Aorta (tissue), 5 donors: ENCODE measurements around the gene ZNF81. TPM values are rescaled to one million over a fixed set of nuclear protein-coding genes. Genes with fewer than 3 reads are reported as not detected.
"Not testable (repeated sequence)": the region's sequence is repeated elsewhere in the genome, so short reads cannot be mapped to it uniquely, and the experiment has no call there.

Source experiments
- ATAC-seq: fragments of 200-7000 bp; cut with Tn5 transposase; one replicate; pipeline ENCODE4 v1.9.1; 2022; ENCODE audit warnings: moderate library complexity; ENCODE audit not compliant: low FRiP score
- DNase-seq, 2 donors: peaks; one replicate each; pipeline ENCODE4 v3.0.0-alpha.2; 2020
- H3K27ac ChIP-seq, 2 donors: one replicate each; pipeline ENCODE4 v1.5.1; 2013; ENCODE audit warnings: low read length in 2 of 2, mild to moderate bottlenecking in 2 of 2, moderate library complexity in 2 of 2, control low read depth in 1 of 2, inconsistent platforms in 1 of 2, low read depth in 1 of 2
- H3K27me3 ChIP-seq, 2 donors: one replicate each; pipeline ENCODE4 v1.6.1; 2013; ENCODE audit warnings: control low read depth in 1 of 2, low read length in 1 of 2, mild to moderate bottlenecking in 1 of 2, moderate library complexity in 1 of 2; ENCODE audit not compliant: insufficient read depth in 2 of 2, control insufficient read depth in 1 of 2
- H3K36me3 ChIP-seq, 2 donors: one replicate each; pipeline ENCODE4 v1.6.1; 2013; ENCODE audit warnings: control low read depth in 1 of 2, low read length in 1 of 2, mild to moderate bottlenecking in 1 of 2; ENCODE audit not compliant: insufficient read depth in 2 of 2, control insufficient read depth in 1 of 2
- H3K4me1 ChIP-seq, 2 donors: one replicate each; pipeline ENCODE4 v1.6.1; 2013; ENCODE audit warnings: low read length in 2 of 2, control low read depth in 1 of 2, mild to moderate bottlenecking in 1 of 2, moderate library complexity in 1 of 2; ENCODE audit not compliant: insufficient read depth in 2 of 2, control insufficient read depth in 1 of 2
- H3K4me3 ChIP-seq, 2 donors: one replicate each; pipeline ENCODE4 v1.5.1; 2013; ENCODE audit warnings: low read length in 2 of 2, control low read depth in 1 of 2, mild to moderate bottlenecking in 1 of 2
- H3K9me3 ChIP-seq: one replicate; pipeline ENCODE4 v1.6.1; 2013; ENCODE audit warnings: mild to moderate bottlenecking, low read length; ENCODE audit not compliant: control insufficient read depth
- WGBS, 2 donors: extraction: QIAGEN DNeasy Blood & Tissue Kit; methylation state at CpG; one replicate each; pipeline ENCODE4 v1.1.7; 2013; 5-methylcytosine and 5-hydroxymethylcytosine counted together
- intact Hi-C, 2 donors: fragments of 100-400 bp; cut with DNase I; formaldehyde crosslinking; loops; one replicate each; pipeline versions ENCODE4 v1.14.2 to v1.15.0; 2022
- polyA plus RNA-seq, 2 donors: library from polyadenylated mRNA; stranded (reverse); fragments of 200-250 nt; gene quantifications; one replicate each; pipeline ENCODE4 v1.2.3, GENCODE V29; 2013
- total RNA-seq, 2 donors: library from RNA; stranded (reverse); fragmentation: NEBNext Ultra II Directional; extraction: Animal tissue kit (Norgen Biotek cat#: 25700); gene quantifications; one replicate each; pipeline ENCODE4 v1.2.1, GENCODE V29; 2021
- donor health status: healthy with polysubstance abuse.
- donor health status: Bipolar disorder and iron deficiency.
- donor health status: DM: no; HTN: no; CAD: no.
- donor health status: DM: no; HTN: no; CAD: no.
- donor health status: DM: yes; HTN: yes; CAD: no.

ZNF81 gene
- total and polyA plus RNA-seq, 4 donors: 1.1 to 13.3 (median 5.7) TPM

DNA sequence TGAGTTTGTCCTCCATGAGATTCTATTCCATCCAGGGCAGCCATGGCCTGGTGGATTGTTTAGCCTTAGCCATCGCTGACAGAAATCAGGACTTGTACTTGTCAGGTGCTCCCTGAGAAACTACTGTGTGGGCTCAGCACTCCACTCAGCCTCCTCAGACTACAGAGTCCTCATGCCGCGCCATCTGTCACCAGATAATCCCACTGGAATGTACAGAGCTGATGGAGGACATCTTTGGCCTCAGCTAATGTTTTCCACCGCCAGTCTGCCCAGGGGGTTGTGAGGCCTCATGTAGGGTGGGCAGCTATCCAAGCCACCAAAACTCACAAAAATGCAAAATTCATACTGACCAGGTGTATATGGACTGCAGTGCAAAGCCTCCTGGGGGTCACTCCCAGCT lies 121.5 kb downstream of the ZNF81 start:
- H3K9me3 ChIP-seq, intact Hi-C loops, H3K27ac ChIP-seq, H3K4me1 ChIP-seq, H3K27me3 ChIP-seq, DNase-seq, ATAC-seq, H3K36me3 ChIP-seq, H3K4me3 ChIP-seq: not testable (repeated sequence)
- 82 to 85% methylated on average over 4 of the region's 4 CpGs for WGBS, 2 donors

DNA sequence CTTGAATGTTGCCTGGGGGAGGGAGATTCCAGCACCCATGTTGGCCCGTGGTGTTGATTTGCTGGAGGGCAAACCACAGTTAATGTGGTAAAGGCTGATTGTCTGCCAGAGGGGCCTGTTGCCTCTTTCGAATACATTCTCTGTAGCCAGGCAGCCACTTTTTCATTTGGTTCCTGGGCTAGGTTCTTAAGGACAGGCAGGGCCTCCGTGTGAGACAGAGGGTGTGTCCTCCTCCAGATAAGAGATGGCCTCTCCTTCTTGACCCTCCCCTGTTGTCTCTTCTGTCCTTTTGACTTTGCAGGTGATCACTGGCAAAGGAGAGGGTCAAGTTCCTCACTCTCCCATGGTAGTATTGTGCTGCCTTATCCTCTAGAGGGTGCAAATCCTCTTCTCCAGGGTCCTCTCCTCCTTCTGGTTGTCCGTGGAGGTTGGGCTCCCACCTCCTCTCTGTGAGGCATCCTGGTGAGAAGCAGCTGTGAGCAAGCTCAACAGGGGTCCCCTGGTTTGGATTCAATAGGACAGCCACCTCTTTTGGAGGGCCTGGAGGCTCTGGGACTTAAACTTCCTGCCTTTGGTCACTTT lies 122.2 kb downstream of the ZNF81 start:
- H3K27me3 ChIP-seq: no peaks in the 10 kb centered on the region
- DNase-seq (no peak), ATAC-seq (no peak)
- H3K27ac ChIP-seq: no peak overlapping the region
- no peaks in the 10 kb centered on the region for H3K9me3 ChIP-seq
- WGBS, 2 donors: 29 to 38% methylated on average over 4 of the region's 4 CpGs
- no peaks in the 10 kb centered on the region for H3K4me1 ChIP-seq
- intact Hi-C loops: no loop called here
- no peak overlapping the region for H3K4me3 ChIP-seq
- H3K36me3 ChIP-seq: no peaks in the 10 kb centered on the region

GRCh38 chrX:47960406-47960805 lies 123.7 kb downstream of the ZNF81 start:
- ATAC-seq (no peak), DNase-seq (no peak)
- intact Hi-C loops: no loop called here
- H3K4me1 ChIP-seq: no peaks in the 10 kb centered on the region
- H3K36me3 ChIP-seq: no peaks in the 10 kb centered on the region
- H3K9me3 ChIP-seq: no peaks in the 10 kb centered on the region
- H3K4me3 ChIP-seq: no peak overlapping the region
- H3K27ac ChIP-seq: no peak overlapping the region
- WGBS, 2 donors: 64 to 84% methylated on average over 2 of the region's 2 CpGs
- no peaks in the 10 kb centered on the region for H3K27me3 ChIP-seq

DNA sequence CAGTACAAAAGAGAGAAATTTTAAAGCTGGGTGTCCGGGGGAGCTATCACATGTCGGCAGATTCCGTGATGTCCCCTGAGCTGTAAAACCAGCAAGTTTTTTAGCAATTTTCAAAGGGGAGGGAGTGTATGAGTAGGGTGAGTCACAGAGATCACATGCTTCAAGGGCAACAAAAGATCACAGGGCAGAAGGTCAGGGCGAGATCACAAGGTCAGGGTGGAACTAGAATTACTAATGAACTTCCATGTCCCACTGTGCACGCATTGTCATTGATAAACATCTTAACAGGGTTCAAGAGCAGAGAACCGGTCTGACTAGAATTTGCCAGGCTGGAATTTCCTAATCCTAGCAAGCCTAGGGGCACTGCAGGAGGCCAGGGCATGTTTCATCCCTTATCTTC lies 125.1 kb downstream of the ZNF81 start:
- H3K4me1 ChIP-seq, H3K36me3 ChIP-seq, H3K27ac ChIP-seq, H3K9me3 ChIP-seq, ATAC-seq, H3K27me3 ChIP-seq, DNase-seq, intact Hi-C loops, H3K4me3 ChIP-seq: not testable (repeated sequence)
- 67 to 76% methylated on average over 6 of the region's 6 CpGs for WGBS, 2 donors

- H3K4me3 ChIP-seq, H3K9me3 ChIP-seq, ATAC-seq, intact Hi-C loops, H3K27ac ChIP-seq, H3K27me3 ChIP-seq, H3K36me3 ChIP-seq, H3K4me1 ChIP-seq, DNase-seq: not testable (repeated sequence)
- WGBS, 2 donors: 91 to 92% methylated on average over 14 of the region's 14 CpGs
Observed at GRCh38 chrX:47965526-47965925, 128.8 kb downstream of the ZNF81 start.

Other genes starting within 250 kb of the ZNF81 start
- 1 to 10 TPM; 1.5 TPM for gene SYN1, start 217.0 kb upstream of the ZNF81 start, total RNA-seq
- 1 to 10 TPM in 1 of 2 donors, under 1 TPM in 1; 0.90 to 1.9 TPM for gene SYN1, start 217.0 kb upstream of the ZNF81 start, polyA plus RNA-seq
- gene CFP, start 207.0 kb upstream of the ZNF81 start, total RNA-seq: 1 to 10 TPM; 5.2 to 6.0 TPM
- 1 to 10 TPM; 3.1 to 3.7 TPM for gene CFP, start 207.0 kb upstream of the ZNF81 start, polyA plus RNA-seq
- 10 to 100 TPM; 27.2 to 39.2 TPM for gene ELK1, start 186.3 kb upstream of the ZNF81 start, total RNA-seq
- 10 to 100 TPM; 17.4 to 23.6 TPM for gene ELK1, start 186.3 kb upstream of the ZNF81 start, polyA plus RNA-seq
- 10 to 100 TPM; 74.9 to 75.0 TPM for gene UXT, start 177.7 kb upstream of the ZNF81 start, total RNA-seq
- 100 to 1,000 TPM; 190 to 316 TPM for gene UXT, start 177.7 kb upstream of the ZNF81 start, polyA plus RNA-seq
- 1 to 10 TPM; 6.2 to 7.4 TPM for gene ZNF182, start 167.1 kb downstream of the ZNF81 start, total RNA-seq
- 1 to 10 TPM; 2.1 to 3.8 TPM for gene ZNF182, start 167.1 kb downstream of the ZNF81 start, polyA plus RNA-seq
- not detected for gene SPACA5, start 170.1 kb downstream of the ZNF81 start, total RNA-seq
- not detected for gene SPACA5, start 170.1 kb downstream of the ZNF81 start, polyA plus RNA-seq
- gene ZNF630, start 234.7 kb downstream of the ZNF81 start, total RNA-seq: 1 to 10 TPM; 4.4 to 7.7 TPM
- 1 to 10 TPM; 4.8 to 5.0 TPM for gene ZNF630, start 234.7 kb downstream of the ZNF81 start, polyA plus RNA-seq